HepG2 (cell line): ENCODE results near the gene IQCN. TPM values are rescaled to one million over a fixed set of nuclear protein-coding genes. Genes with fewer than 3 reads are reported as not detected.
A peak's percentile ranks its signal among the peaks of the same experiment; 100 is the strongest.

Experiments
- CC2D1A ChIP-seq: sonication (generic); formaldehyde crosslinking; IDR thresholded peaks from 2 replicates; pipeline ENCODE4 v1.8.1; 2023; ENCODE audit warnings: mild to moderate bottlenecking, missing genetic modification reagents
- FIP1L1 ChIP-seq: fragments of 200-400 bp; formaldehyde crosslinking; IDR thresholded peaks from 2 replicates; pipeline ENCODE4 v1.6.1; 2018; ENCODE audit warnings: low read depth, mild to moderate bottlenecking, low read length, moderate library complexity, borderline replicate concordance; ENCODE audit not compliant: insufficient read depth
- FOXA1 ChIP-seq, 2 experiments: fragments of 450-650 bp in 1 of 2; sonication (generic) in 1 of 2; formaldehyde crosslinking in 1 of 2; IDR thresholded peaks; 2 replicates each; pipeline versions ENCODE4 v1.4.0 to v1.6.1; 2016 to 2020; ENCODE audit warnings: missing genetic modification reagents in 1 of 2
- FOXK1 ChIP-seq: sonication (generic); formaldehyde crosslinking; IDR thresholded peaks from 2 replicates; pipeline ENCODE4 v1.4.0; 2020; ENCODE audit warnings: low read depth, missing genetic modification reagents, borderline replicate concordance
- HINFP ChIP-seq: sonication (generic); formaldehyde crosslinking; IDR thresholded peaks from 2 replicates; pipeline ENCODE4 v1.4.0; 2020; ENCODE audit warnings: low read depth, mild to moderate bottlenecking, missing genetic modification reagents
- PITX1 ChIP-seq: sonication (generic); formaldehyde crosslinking; IDR thresholded peaks from 2 replicates; pipeline ENCODE4 v1.5.1; 2020; ENCODE audit warnings: mild to moderate bottlenecking, missing genetic modification reagents
- SMC3 ChIP-seq: IDR thresholded peaks from 2 replicates; pipeline ENCODE4 v1.6.1; 2011; ENCODE audit warnings: low read length, improper control_type of control experiment
- SNAPC4 ChIP-seq: sonication (generic); formaldehyde crosslinking; IDR thresholded peaks from 2 replicates; pipeline ENCODE4 v1.4.0; 2020; ENCODE audit warnings: mild to moderate bottlenecking, missing genetic modification reagents
- STAG1 ChIP-seq: sonication (generic); formaldehyde crosslinking; IDR thresholded peaks from 2 replicates; pipeline ENCODE4 v1.4.0; 2020; ENCODE audit warnings: missing genetic modification reagents
- ZC3H13 ChIP-seq: sonication (generic); formaldehyde crosslinking; IDR thresholded peaks from 2 replicates; pipeline ENCODE4 v1.8.1; 2023; ENCODE audit warnings: mild to moderate bottlenecking, missing genetic modification reagents, moderate library complexity
- ZKSCAN5 ChIP-seq: sonication (generic); formaldehyde crosslinking; IDR thresholded peaks from 2 replicates; pipeline ENCODE4 v1.5.1; 2020; ENCODE audit warnings: mild to moderate bottlenecking, missing genetic modification reagents
- ZMAT5 ChIP-seq: sonication (generic); formaldehyde crosslinking; IDR thresholded peaks from 2 replicates; pipeline ENCODE4 v1.5.0; 2020; ENCODE audit warnings: mild to moderate bottlenecking, low read depth, missing genetic modification reagents, borderline replicate concordance
- ZNF292 ChIP-seq: sonication (generic); formaldehyde crosslinking; IDR thresholded peaks from 2 replicates; pipeline ENCODE4 v1.8.1; 2022; ENCODE audit warnings: mild to moderate bottlenecking, low read depth, missing genetic modification reagents, borderline replicate concordance
- ZNF670 ChIP-seq: sonication (generic); formaldehyde crosslinking; IDR thresholded peaks from 2 replicates; pipeline ENCODE4 v1.8.0; 2022; ENCODE audit warnings: mild to moderate bottlenecking, missing genetic modification reagents, borderline replicate concordance
- ZNF691 ChIP-seq: sonication (generic); formaldehyde crosslinking; IDR thresholded peaks from 2 replicates; pipeline ENCODE4 v1.4.0; 2020; ENCODE audit warnings: missing genetic modification reagents, low read depth, mild to moderate bottlenecking, borderline replicate concordance
- ZNF746 ChIP-seq: sonication (generic); formaldehyde crosslinking; IDR thresholded peaks from 2 replicates; pipeline ENCODE4 v1.8.0; 2022; ENCODE audit warnings: mild to moderate bottlenecking, missing genetic modification reagents
- ZNF788 ChIP-seq: sonication (generic); formaldehyde crosslinking; IDR thresholded peaks from 2 replicates; pipeline ENCODE4 v1.5.0; 2020; ENCODE audit warnings: mild to moderate bottlenecking, missing genetic modification reagents, borderline replicate concordance
- polyA plus RNA-seq, 8 experiments: library from polyadenylated mRNA; depleted of rRNA in 3 of 8; stranded (reverse) in 7 of 8; unstranded in 1 of 8; fragments of >200 nt; fragmentation: Illumina TruSeq in 4 of 8; extraction: Trizol in 4 of 8; gene quantifications; 2 replicates each; pipeline versions ENCODE4 v1.2.1 to v1.2.3, GENCODE V29; 2011 to 2016; ENCODE audit warnings: low read depth in 4 of 8, missing spikeins in 1 of 8, mixed read lengths in 1 of 8; ENCODE audit not compliant: insufficient read depth in 1 of 8
- total RNA-seq, 5 experiments: library from RNA; depleted of rRNA; stranded (reverse); fragments of >200 nt; fragmentation: Illumina TruSeq; extraction: Trizol; gene quantifications; 2 replicates each; pipeline ENCODE4 v1.2.3, GENCODE V29; 2016; ENCODE audit warnings: low read depth in 1 of 5
- TF ChIP-seq, protein P1 (sequence below): sonication (generic); formaldehyde crosslinking; IDR thresholded peaks from 2 replicates; pipeline ENCODE4 v1.5.0; 2020; ENCODE audit warnings: mild to moderate bottlenecking, missing genetic modification reagents

IQCN gene
- total and polyA plus RNA-seq, 2 of the 13 experiments (the other 11 are each of a cell fraction or from before 2014, with no cell fraction given): 0.04 to 0.18 TPM

DNA sequence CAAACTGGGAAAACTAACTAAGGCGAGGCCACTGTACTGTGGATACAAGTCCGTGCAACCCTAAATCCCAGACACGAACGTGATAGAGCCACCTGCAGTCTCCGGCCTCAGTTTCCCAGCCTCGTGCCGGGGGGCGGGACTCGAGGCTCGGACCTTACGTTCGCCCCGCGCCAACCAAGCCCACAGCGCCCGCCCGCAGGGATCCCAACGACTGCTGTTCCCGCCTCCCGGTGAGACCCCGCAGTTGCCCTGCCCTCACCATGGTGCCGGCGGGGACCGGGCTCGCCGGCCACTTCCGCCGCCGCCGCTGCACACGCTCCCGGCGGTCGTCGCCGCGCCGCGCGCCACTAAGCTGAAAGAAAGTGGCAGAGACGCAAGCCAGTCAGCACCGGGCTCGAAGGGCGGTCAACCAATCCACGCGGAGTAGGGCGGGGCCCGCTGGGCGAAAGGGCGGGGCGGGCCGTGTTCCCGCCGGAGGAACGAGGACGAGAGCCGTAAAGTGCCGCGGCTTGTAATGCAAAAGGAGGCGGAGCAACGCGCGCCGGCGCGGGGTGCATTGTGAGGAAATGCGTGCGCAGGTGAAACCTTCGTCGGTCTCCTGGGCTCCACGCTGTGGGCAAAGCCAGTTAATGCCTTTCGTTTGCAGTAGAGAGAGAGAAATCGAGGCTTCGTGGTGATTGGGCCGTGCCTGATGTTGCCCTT lies 48.7 kb upstream of the IQCN start, which contains the start of gene LSM4 (continued):
- no peak for TF ChIP-seq HINFP (CRISPR knock-in tag)
- TF ChIP-seq SMC3: peak; percentile 73
- TF ChIP-seq ZNF670: no peak
- TF ChIP-seq ZNF292 (CRISPR knock-in tag): no peak
- TF ChIP-seq ZKSCAN5 (CRISPR knock-in tag): no peak
- TF ChIP-seq, protein P1, sequence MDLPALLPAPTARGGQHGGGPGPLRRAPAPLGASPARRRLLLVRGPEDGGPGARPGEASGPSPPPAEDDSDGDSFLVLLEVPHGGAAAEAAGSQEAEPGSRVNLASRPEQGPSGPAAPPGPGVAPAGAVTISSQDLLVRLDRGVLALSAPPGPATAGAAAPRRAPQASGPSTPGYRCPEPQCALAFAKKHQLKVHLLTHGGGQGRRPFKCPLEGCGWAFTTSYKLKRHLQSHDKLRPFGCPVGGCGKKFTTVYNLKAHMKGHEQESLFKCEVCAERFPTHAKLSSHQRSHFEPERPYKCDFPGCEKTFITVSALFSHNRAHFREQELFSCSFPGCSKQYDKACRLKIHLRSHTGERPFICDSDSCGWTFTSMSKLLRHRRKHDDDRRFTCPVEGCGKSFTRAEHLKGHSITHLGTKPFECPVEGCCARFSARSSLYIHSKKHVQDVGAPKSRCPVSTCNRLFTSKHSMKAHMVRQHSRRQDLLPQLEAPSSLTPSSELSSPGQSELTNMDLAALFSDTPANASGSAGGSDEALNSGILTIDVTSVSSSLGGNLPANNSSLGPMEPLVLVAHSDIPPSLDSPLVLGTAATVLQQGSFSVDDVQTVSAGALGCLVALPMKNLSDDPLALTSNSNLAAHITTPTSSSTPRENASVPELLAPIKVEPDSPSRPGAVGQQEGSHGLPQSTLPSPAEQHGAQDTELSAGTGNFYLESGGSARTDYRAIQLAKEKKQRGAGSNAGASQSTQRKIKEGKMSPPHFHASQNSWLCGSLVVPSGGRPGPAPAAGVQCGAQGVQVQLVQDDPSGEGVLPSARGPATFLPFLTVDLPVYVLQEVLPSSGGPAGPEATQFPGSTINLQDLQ (CRISPR knock-in tag): peak; percentile 36; the same call in 1 of the 2 replicates
- no peak for TF ChIP-seq CC2D1A (CRISPR knock-in tag)
- TF ChIP-seq SNAPC4 (CRISPR knock-in tag): no peak
- TF ChIP-seq FOXA1 (IDR thresholded peaks at IDR 0.05): no peak
- TF ChIP-seq FOXA1 (CRISPR knock-in tag; IDR thresholded peaks at IDR 0.05): 0 out of 2 replicates have a peak, but pooled peaks have one; percentile 5
- no peak for TF ChIP-seq ZNF691
- TF ChIP-seq ZMAT5: no peak
- TF ChIP-seq STAG1 (CRISPR knock-in tag): peak; percentile 50
- TF ChIP-seq PITX1: no peak
- TF ChIP-seq ZNF746 (CRISPR knock-in tag): peak; percentile 59; the same call in 1 of the 2 replicates
- no peak for TF ChIP-seq FIP1L1
- TF ChIP-seq ZNF788: peak; percentile 47; the same call in 1 of the 2 replicates
- TF ChIP-seq ZC3H13 (CRISPR knock-in tag): no peak; the same call in none of the 2 replicates
- TF ChIP-seq FOXK1 (CRISPR knock-in tag): peak; percentile 59; the same call in 1 of the 2 replicates
